LHCN-M2 (cell line): Measurements from ENCODE around the gene CSHL1. TPM values are rescaled to one million over a fixed set of nuclear protein-coding genes. Genes with fewer than 3 reads are reported as not detected.
"Not testable (repeated sequence)": the region's sequence is repeated elsewhere in the genome, so short reads cannot be mapped to it uniquely, and the experiment has no call there.

ENCODE experiments used
- DNase-seq: peaks from one replicate; pipeline ENCODE4 v3.0.0-alpha.2; 2012; ENCODE audit warnings: low read depth
- total RNA-seq: library from RNA; depleted of rRNA; stranded (reverse); fragments of >200 nt; gene quantifications from 2 replicates; pipeline ENCODE4 v1.2.3, GENCODE V29; 2014; rRNA removed

Gene CSHL1
- total RNA-seq, 1 experiment from 2014 or later: not detected

DNA sequence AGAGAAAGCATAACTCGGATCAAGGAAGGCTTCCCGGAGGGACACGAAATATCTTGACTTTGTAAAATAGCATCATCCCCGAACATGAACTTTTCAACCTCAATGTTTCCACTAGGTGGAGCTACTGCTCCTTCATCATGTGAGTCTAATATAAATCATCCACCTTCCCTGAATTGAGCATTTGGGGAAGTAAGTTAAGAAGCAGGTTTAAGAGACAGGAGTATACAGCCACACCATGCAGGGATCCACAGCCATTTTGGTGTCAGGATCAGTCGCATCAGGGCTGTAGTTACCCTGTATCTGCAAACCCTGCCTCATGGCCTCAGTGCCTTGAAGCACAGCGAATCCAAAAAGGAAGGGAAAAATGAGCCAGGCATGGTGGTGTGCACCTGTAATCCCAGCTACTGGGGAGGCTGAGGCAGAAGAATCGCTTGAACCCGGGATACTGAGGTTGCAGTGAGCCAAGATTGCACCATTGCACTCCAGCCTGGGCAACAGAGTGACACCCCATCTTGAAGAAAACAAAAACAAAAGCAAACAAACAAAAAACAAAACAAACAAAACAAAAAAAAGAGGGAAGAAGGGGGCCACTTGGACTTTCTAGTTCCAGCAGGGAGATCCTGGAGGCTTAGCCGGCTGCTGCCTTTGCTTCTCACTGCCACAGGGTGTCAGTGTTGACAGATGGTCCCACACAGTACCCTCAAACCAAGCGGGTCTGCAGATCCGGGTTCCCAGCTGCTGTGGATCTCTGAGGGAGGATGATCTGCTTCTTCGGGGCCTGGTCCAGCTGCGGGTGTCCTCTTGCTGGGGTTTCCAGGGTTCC is 21.8 kb downstream of the CSHL1 start:
- peak; percentile 32 for DNase-seq

DNA sequence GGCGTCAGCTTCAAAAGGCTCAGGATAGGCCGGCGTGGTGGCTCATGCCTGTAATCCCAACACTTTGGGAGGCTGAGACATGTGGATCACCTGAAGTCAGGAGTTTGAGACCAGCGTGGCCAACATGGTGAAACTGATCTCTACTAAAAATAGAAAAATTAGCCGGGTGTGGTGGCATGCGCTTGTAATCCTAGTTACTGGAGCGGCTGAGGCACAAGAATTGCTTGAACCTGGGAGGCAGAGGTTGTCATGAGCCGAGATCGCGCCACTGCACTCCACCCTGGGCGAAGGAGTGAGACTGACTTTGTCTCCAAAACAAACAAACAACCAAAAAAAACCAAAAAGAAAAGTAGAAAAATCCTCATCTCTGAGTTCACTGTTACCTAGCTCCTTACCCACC is 25.9 kb downstream of the CSHL1 start:
- DNase-seq: not testable (repeated sequence)

- not testable (repeated sequence) for DNase-seq
Observed at GRCh38 chr17:63882626-63883126, 28.4 kb downstream of the CSHL1 start.

- peak; percentile 22 for DNase-seq
Observed at GRCh38 chr17:63881935-63882601, 29.0 kb downstream of the CSHL1 start, which contains the start of gene GH2. Gene GH2 (minus strand): TSS chr17:63881944. CDS start chr17:63881801, 143 bp downstream.

DNA sequence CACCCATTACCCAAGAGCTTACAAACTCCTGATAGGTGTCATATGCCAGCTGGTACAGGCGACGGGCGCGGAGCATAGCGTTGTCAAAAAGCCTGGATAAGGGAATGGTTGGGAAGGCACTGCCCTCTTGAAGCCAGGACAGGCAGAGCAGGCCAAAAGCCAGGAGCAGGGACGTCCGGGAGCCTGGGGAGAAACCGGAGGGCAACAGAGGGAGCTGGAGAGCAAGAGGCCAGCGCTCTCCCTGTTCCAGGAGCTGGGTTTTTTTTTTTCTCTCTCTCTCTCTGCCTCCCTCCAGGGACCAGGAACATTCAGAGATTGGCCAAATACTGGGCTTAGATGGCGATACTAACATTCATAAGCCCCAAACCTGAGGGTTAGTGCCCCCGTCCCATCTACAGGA is 29.7 kb downstream of the CSHL1 start:
- DNase-seq: peak; percentile 4

- no peak for DNase-seq
Observed at GRCh38 chr17:63880706-63881105, 30.4 kb downstream of the CSHL1 start.

GRCh38 chr17:63878413-63878812 is 32.6 kb downstream of the CSHL1 start:
- not testable (repeated sequence) for DNase-seq

GRCh38 chr17:63874693-63875092 is 36.4 kb downstream of the CSHL1 start:
- DNase-seq: not testable (repeated sequence)

- DNase-seq: not testable (repeated sequence)
Observed at GRCh38 chr17:63874061-63874626, 36.9 kb downstream of the CSHL1 start.

- not testable (repeated sequence) for DNase-seq
Observed at GRCh38 chr17:63873577-63873976, 37.5 kb downstream of the CSHL1 start, which contains the start of gene CSH2. Gene CSH2 (minus strand): TSS chr17:63873677. CDS start chr17:63873614, 63 bp downstream.

DNA sequence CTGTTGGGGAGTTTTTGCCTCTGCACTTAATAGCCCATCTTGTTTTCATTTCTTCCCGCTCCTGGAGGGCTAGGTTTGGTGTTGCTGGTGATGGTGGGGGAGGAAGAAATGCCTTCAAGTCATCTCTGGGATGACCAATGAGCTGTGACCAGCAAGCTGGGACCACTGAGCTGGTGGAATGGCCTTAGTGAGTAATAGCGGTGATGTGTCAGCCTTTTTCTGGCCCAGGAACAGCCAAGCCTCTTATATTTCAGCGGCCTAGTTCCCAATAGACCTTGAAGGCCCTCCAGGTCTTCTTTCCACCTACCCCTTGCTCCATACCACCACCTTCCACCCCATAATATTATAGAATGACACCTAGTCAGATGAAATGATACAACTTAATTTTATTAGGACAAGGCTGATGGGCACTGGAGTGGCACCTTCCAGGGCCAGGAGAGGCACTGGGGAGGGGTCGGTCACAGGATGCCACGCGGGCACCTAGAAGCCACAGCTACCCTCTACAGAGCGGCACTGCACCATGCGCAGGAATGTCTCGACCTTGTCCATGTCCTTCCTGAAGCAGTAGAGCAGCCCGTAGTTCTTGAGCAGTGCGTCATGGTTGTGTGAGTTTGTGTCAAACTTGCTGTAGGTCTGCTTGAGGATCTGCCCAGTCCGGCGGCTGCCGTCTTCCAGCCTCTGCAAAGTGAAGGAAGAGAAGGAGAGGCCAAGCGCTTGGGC is 39.3 kb downstream of the CSHL1 start:
- not testable (repeated sequence) for DNase-seq

- DNase-seq: not testable (repeated sequence)
Observed at GRCh38 chr17:63870292-63870665, 40.8 kb downstream of the CSHL1 start.

DNA sequence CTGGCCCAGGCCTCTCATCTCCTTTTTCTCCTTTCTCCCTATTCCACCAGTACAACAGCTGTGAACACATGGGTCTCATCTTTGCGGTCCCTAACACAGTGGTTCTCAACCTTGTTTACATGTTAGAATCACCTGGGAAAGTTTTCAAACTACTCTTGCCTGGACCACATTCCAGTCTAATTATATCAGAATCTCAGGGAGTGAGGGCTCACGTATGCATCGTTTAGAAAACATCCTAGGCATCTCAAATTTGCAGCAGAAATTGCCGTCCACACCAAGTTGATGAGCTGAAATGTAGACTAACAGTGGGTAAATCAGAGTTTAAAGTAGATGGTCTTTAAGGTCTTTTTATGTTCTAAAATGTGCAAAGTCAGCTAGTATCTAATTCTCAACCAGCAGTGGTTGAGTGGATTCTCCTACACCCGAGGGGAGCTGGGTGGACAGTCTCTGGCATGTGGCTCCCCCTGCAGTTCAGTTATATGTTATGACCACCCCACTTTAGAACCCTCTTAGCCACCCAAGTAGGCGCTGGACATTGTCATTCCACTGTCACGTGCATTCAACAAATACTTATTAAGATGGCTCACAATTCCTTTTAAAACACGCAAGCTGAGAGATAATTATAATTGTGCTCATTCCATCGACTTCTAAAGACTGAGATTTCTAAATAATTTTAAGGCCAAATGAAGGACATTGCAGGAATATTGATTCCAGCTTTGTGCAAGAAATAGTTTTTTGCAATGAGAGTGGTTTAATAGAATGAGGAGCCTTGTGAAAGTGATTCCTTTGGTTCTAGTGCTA is 41.4 kb downstream of the CSHL1 start:
- peak; percentile 59 for DNase-seq

- not testable (repeated sequence) for DNase-seq
Observed at GRCh38 chr17:63866625-63867024, 44.4 kb downstream of the CSHL1 start.

Other genes with a start within 250 kb of the CSHL1 start
- gene LIMD2, start 211.1 kb downstream of the CSHL1 start, total RNA-seq: 10.5 and 11.7 TPM in 2 replicates
- 21.6 and 21.7 TPM in 2 replicates for gene STRADA, start 169.5 kb downstream of the CSHL1 start, total RNA-seq
- gene CCDC47, start 137.7 kb downstream of the CSHL1 start, total RNA-seq: 51.3 and 60.3 TPM in 2 replicates
- gene DDX42, start 137.1 kb downstream of the CSHL1 start, total RNA-seq: 38.1 and 49.6 TPM in 2 replicates
- gene PSMC5, start 83.8 kb downstream of the CSHL1 start, total RNA-seq: 51.4 and 71.6 TPM in 2 replicates
- gene FTSJ3, start 83.6 kb downstream of the CSHL1 start, total RNA-seq: 39.1 and 44.3 TPM in 2 replicates
- 94.3 and 94.5 TPM in 2 replicates for gene SMARCD2, start 68.6 kb downstream of the CSHL1 start, total RNA-seq
- gene CSH2, start 37.6 kb downstream of the CSHL1 start, total RNA-seq: not detected in 2 replicates
- gene GH2, start 29.3 kb downstream of the CSHL1 start, total RNA-seq: not detected in 2 replicates
- gene CSH1, start 14.7 kb downstream of the CSHL1 start, total RNA-seq: not detected in 2 replicates
- gene GH1, start 7.6 kb upstream of the CSHL1 start, total RNA-seq: not detected in 2 replicates
- not detected in 2 replicates for gene CD79B, start 21.1 kb upstream of the CSHL1 start, total RNA-seq
- gene SCN4A, start 61.7 kb upstream of the CSHL1 start, total RNA-seq: 0.06 TPM in 1 of 2 replicates, not detected in the other
- 0.13 TPM in 1 of 2 replicates, not detected in the other for gene PRR29, start 87.1 kb upstream of the CSHL1 start, total RNA-seq
- 0.29 and 1.2 TPM in 2 replicates for gene ICAM2, start 109.4 kb upstream of the CSHL1 start, total RNA-seq
- 2.9 and 3.8 TPM in 2 replicates for gene ERN1, start 218.9 kb upstream of the CSHL1 start, total RNA-seq